Vagina (tissue), 2 donors: ENCODE measurements around the gene IRF1. TPM values are rescaled to one million over a fixed set of nuclear protein-coding genes. Genes with fewer than 3 reads are reported as not detected.

Source experiments
- DNase-seq, 2 donors: peaks; one replicate each; pipeline ENCODE4 v3.0.0-alpha.2; 2017; ENCODE audit errors: extremely low spot score in 2 of 2
- H3K27ac ChIP-seq: fragments of 200-600 bp; sonication (generic); one replicate; pipeline ENCODE4 v1.5.1; 2019
- H3K27me3 ChIP-seq: fragments of 200-600 bp; sonication (generic); one replicate; pipeline ENCODE4 v1.5.1; 2019
- H3K36me3 ChIP-seq, 2 donors: fragments of 200-600 bp; sonication (generic); one replicate each; pipeline ENCODE4 v1.5.1; 2017 to 2019
- H3K4me1 ChIP-seq: fragments of 200-600 bp; sonication (generic); one replicate; pipeline ENCODE4 v1.5.1; 2019
- H3K4me3 ChIP-seq, 2 donors: fragments of 200-600 bp; sonication (generic); 1 replicate in 1 of 2; 2 replicates in 1 of 2; pipeline ENCODE4 v1.5.1; 2016 to 2019
- H3K9me3 ChIP-seq: fragments of 200-600 bp; sonication (generic); one replicate; pipeline ENCODE4 v1.5.1; 2019
- POLR2A ChIP-seq, 2 donors: fragments of 450-650 bp; IDR thresholded peaks; one replicate each; pipeline ENCODE4 v1.6.1; 2017; ENCODE audit warnings: antibody characterized with exemption in 2 of 2, mild to moderate bottlenecking in 2 of 2, moderate library complexity in 2 of 2
- POLR2AphosphoS5 ChIP-seq, 2 donors: sonication (generic); formaldehyde crosslinking; IDR thresholded peaks; one replicate each; pipeline ENCODE4 v1.9.0; 2017; ENCODE audit warnings: antibody characterized with exemption in 2 of 2, mild to moderate bottlenecking in 2 of 2, low read depth in 1 of 2; ENCODE audit not compliant: insufficient read depth in 1 of 2
- intact Hi-C: fragments of 100-400 bp; cut with DNase I; formaldehyde crosslinking; loops from one replicate; pipeline ENCODE4 v1.15.1; 2023
- total RNA-seq: library from RNA; depleted of rRNA; stranded (reverse); fragments of >200 nt; gene quantifications from one replicate; pipeline ENCODE4 v1.2.3, GENCODE V29; 2016
- TF ChIP-seq, protein P1 (sequence below), 3 experiments: fragments of 450-650 bp in 2 of 3; fragments of 200-600 bp in 1 of 3; sonication (generic) in 1 of 3; IDR thresholded peaks; one replicate each; pipeline ENCODE4 v1.5.1; 2017 to 2019; ENCODE audit warnings: antibody characterized with exemption in 3 of 3, mild to moderate bottlenecking in 2 of 3, moderate library complexity in 2 of 3

IRF1 gene
- total RNA-seq, 1 donor from 2014 or later, result 49.8 TPM

DNA sequence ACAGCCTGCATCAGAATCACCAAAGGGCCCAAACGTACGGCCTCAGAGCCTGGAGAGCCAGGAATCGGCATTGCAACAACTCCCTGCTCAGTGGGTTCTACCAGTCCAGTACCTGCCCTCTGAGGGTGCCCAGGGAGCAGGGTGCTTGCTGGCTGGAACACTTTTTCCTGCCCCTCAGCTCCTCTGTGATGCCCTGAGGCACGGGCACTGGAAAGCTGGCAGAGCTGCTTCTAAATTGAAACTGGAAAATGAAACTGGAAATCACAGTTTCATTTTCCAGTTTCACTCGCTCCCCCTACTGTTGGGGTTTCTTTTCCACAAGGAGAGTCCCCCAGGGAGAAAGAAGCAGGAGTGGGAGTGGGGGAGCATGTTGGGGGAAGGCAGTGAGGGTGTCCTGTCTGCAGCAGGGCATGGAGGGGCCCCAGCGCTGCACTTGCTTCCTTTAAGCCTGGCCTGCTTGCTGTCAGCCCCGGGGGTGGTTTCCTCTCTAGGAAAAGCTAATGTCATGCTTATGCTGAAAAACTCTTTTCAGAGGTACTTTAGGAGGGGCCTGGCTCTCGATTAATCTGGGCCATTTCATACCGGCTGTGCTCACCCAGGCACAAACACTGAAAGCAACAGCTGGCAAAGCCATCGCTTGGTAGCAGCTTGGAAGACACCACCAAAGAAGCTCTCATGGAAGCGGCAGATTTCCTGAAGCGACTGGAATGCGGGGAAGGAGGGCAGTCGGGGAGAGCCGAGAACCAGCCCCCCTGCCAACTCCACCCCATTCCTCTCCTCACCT, 26.2 kb downstream of the IRF1 start:
- peaks cover 57% of the 10 kb centered on the region for H3K4me1 ChIP-seq
- intact Hi-C loops, result no loop called here
- peak overlapping the region; percentile 42 for H3K27ac ChIP-seq
- peak overlapping the region; percentile 13 to 23 for H3K4me3 ChIP-seq
- no peaks in the 10 kb centered on the region for H3K9me3 ChIP-seq
- H3K27me3 ChIP-seq, result no peaks in the 10 kb centered on the region
- no peaks in the 10 kb centered on the region for H3K36me3 ChIP-seq
- TF ChIP-seq, protein P1, sequence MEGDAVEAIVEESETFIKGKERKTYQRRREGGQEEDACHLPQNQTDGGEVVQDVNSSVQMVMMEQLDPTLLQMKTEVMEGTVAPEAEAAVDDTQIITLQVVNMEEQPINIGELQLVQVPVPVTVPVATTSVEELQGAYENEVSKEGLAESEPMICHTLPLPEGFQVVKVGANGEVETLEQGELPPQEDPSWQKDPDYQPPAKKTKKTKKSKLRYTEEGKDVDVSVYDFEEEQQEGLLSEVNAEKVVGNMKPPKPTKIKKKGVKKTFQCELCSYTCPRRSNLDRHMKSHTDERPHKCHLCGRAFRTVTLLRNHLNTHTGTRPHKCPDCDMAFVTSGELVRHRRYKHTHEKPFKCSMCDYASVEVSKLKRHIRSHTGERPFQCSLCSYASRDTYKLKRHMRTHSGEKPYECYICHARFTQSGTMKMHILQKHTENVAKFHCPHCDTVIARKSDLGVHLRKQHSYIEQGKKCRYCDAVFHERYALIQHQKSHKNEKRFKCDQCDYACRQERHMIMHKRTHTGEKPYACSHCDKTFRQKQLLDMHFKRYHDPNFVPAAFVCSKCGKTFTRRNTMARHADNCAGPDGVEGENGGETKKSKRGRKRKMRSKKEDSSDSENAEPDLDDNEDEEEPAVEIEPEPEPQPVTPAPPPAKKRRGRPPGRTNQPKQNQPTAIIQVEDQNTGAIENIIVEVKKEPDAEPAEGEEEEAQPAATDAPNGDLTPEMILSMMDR (IDR thresholded peaks at IDR 0.05), result no peak
- TF ChIP-seq POLR2A (IDR thresholded peaks at IDR 0.05), result no peak
- TF ChIP-seq POLR2AphosphoS5 (IDR thresholded peaks at IDR 0.05; ENCODE audit: insufficient read depth in 1 of 2, low read depth in 1 of 2), result no peak
- no peak for DNase-seq

DNA sequence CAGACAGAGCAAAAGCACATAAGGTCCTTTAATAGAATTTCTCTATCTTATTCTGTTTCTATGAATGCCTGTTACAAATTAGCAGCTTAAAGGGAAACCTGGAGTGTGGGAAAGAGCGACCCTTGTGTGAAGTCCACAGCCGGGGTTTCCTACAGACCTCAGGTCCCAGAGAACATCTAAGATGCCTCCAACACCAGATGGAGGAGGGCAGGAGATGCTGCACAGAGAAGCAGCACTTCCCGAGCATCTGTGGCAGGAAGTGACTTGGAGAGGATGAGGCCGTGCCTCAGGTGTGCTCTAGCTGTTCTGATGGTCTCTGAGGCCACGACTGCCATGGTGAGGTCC, 26.8 kb downstream of the IRF1 start:
- Histone ChIP-seq H3K4me1 (peaks cover 57% of the 10 kb centered on the region), H3K36me3 (no peaks in the 10 kb centered on the region), H3K27me3 (no peaks in the 10 kb centered on the region), H3K27ac (peak overlapping the region; percentile 42), H3K4me3 (peak overlapping the region; percentile 13 to 23), H3K9me3 (no peaks in the 10 kb centered on the region)
- TF ChIP-seq POLR2A (IDR thresholded peaks at IDR 0.05), result no peak
- TF ChIP-seq, protein P1 (IDR thresholded peaks at IDR 0.05), result no peak
- TF ChIP-seq POLR2AphosphoS5 (IDR thresholded peaks at IDR 0.05; ENCODE audit: insufficient read depth in 1 of 2, low read depth in 1 of 2), result no peak
- no peak for DNase-seq
- intact Hi-C loops, result no loop called here

DNA sequence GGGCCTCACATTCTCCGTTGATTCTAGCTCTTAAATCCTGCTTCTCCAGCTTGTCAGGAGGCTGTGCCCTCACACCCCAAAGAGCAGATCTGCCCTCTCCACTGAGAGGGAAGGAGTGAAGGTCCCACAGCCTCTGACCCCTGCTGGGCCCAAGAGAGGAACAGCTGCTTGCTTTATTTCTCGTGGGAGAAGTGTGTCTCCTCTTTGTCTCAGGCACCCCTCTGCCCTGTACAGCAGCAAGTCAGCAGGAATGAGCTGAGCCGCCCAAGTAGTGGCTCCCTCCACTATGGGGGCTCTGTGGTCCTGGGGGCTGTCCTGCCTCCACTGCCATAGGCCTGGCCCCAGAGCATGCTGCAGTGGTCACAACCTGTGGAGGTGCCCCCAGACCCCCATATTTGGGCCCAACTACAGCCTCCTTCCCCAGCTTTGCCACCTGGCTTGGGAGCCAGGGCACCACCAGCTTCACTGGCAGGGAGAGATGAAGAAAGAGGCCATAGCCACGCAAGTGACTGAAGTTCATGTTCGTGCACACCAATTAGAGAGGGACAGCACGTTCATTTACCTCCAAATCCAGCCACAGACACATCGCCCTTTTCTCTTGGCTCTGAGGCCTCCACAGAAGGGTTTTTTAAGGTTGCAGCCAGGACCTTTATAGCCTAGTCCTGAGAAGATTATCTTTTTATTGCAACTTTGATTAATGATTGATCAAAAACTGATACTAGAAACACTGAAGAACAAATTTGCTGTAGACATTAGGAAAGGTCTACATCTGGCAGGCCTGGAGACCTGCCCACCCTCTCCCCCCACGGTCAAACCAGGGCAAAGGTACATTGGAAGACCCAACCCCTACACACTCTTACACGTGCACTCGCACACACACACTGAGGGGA, 27.5 kb downstream of the IRF1 start:
- Histone ChIP-seq H3K36me3 (no peaks in the 10 kb centered on the region), H3K4me1 (peaks cover 60% of the 10 kb centered on the region), H3K27me3 (no peaks in the 10 kb centered on the region), H3K4me3 (no peak overlapping the region), H3K9me3 (no peaks in the 10 kb centered on the region), H3K27ac (peak overlapping the region; percentile 42)
- TF ChIP-seq POLR2AphosphoS5 (IDR thresholded peaks at IDR 0.05; ENCODE audit: insufficient read depth in 1 of 2, low read depth in 1 of 2), result no peak
- no peak for TF ChIP-seq POLR2A (IDR thresholded peaks at IDR 0.05)
- TF ChIP-seq, protein P1 (IDR thresholded peaks at IDR 0.05), result no peak
- no peak for DNase-seq
- intact Hi-C loops, result no loop called here

DNA sequence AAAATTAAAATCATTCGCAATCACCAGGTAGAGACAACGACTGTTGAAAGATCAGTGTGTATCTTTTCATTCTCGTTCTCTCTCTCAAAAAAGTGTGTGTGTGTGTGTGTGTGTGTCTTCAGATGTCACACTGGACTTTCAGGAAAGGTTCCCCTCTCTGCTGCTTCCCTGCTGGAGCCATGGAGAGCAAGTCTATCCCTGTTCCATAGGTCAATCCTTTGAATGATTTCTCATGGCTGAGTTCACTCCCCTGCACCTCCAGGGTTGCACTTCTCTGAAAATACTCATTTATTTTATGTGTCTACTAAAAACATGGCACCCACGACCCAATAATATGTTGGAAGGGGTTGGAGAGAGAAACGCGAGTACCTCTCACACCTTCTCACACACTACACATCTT, 28.2 kb downstream of the IRF1 start:
- Histone ChIP-seq H3K4me3 (no peak overlapping the region), H3K27ac (no peak overlapping the region), H3K4me1 (peaks cover 67% of the 10 kb centered on the region), H3K27me3 (no peaks in the 10 kb centered on the region), H3K36me3 (no peaks in the 10 kb centered on the region), H3K9me3 (no peaks in the 10 kb centered on the region)
- no peak for DNase-seq
- TF ChIP-seq POLR2A (IDR thresholded peaks at IDR 0.05) (no peak), POLR2AphosphoS5 (IDR thresholded peaks at IDR 0.05; ENCODE audit: insufficient read depth in 1 of 2, low read depth in 1 of 2) (no peak)
- TF ChIP-seq, protein P1 (IDR thresholded peaks at IDR 0.05), result no peak
- intact Hi-C loops, result no loop called here
